ENCODE measurements around the gene CEP41. TPM values are rescaled to one million over a fixed set of nuclear protein-coding genes. Genes with fewer than 3 reads are reported as not detected.
"Not testable (repeated sequence)": the region's sequence is repeated elsewhere in the genome, so short reads cannot be mapped to it uniquely, and the experiment has no call there.

CEP41 gene
- total RNA-seq, 2 donors from 2014 or later, result 5.0 to 11.5 TPM

GRCh38 chr7:130379921-130380860 lies 60.6 kb downstream of the CEP41 start, which contains the start of gene CPA1:
Gene CPA1, plus strand, starts transcription at chr7:130380494. Its CDS starts 27 bp downstream, at chr7:130380521.
- intact Hi-C loops (cut with DNase I), result no loop called here
- DNase-seq (ENCODE audit: low spot score), result peak; percentile 67

GRCh38 chr7:130379532-130379920 lies 61.3 kb downstream of the CEP41 start:
- intact Hi-C loops (cut with DNase I), result no loop called here
- peak; percentile 77 for DNase-seq (ENCODE audit: low spot score)

- peak; percentile 56 for DNase-seq (ENCODE audit: low spot score)
- intact Hi-C loops (cut with DNase I), result no loop called here
Observed at GRCh38 chr7:130379019-130379418, 61.8 kb downstream of the CEP41 start.

- intact Hi-C loops (cut with DNase I), result no loop called here
- DNase-seq (ENCODE audit: low spot score), result peak; percentile 68
Observed at GRCh38 chr7:130377178-130377577, 63.6 kb downstream of the CEP41 start.

- intact Hi-C loops (cut with DNase I); DNase-seq (ENCODE audit: low spot score): not testable (repeated sequence)
Observed at GRCh38 chr7:130376461-130376860, 64.4 kb downstream of the CEP41 start.

- intact Hi-C loops (cut with DNase I), result no loop called here
- peak; percentile 56 for DNase-seq (ENCODE audit: low spot score)
Observed at GRCh38 chr7:130374507-130374906, 66.3 kb downstream of the CEP41 start.

- intact Hi-C loops (cut with DNase I), result no loop called here
- peak; percentile 23 for DNase-seq (ENCODE audit: low spot score)
Observed at GRCh38 chr7:130372402-130373165, 68.2 kb downstream of the CEP41 start.

GRCh38 chr7:130371046-130371445 lies 69.8 kb downstream of the CEP41 start:
- intact Hi-C loops (cut with DNase I), result no loop called here
- peak; percentile 92 for DNase-seq (ENCODE audit: low spot score)

GRCh38 chr7:130369831-130370550 lies 70.8 kb downstream of the CEP41 start:
- intact Hi-C loops (cut with DNase I), result no loop called here
- DNase-seq (ENCODE audit: low spot score), result no peak

GRCh38 chr7:130369110-130369711 lies 71.6 kb downstream of the CEP41 start:
- peak; percentile 78 for DNase-seq (ENCODE audit: low spot score)

GRCh38 chr7:130367836-130368746 lies 72.7 kb downstream of the CEP41 start:
- intact Hi-C loops (cut with DNase I), result no loop called here
- DNase-seq (ENCODE audit: low spot score), result peak; percentile 66

More at GRCh38 chr7:130369110-130369711, 71.6 kb downstream of the CEP41 start:
- intact Hi-C loops (cut with DNase I), result no loop called here

GRCh38 chr7:130367088-130367755 lies 73.6 kb downstream of the CEP41 start:
- intact Hi-C loops (cut with DNase I), result no loop called here
- peak; percentile 66 for DNase-seq (ENCODE audit: low spot score)

- DNase-seq (ENCODE audit: low spot score), result peak; percentile 38
- intact Hi-C loops (cut with DNase I), result no loop called here
Observed at GRCh38 chr7:130366564-130366963, 74.3 kb downstream of the CEP41 start.

- intact Hi-C loops (cut with DNase I), result no loop called here
- DNase-seq (ENCODE audit: low spot score), result peak; percentile 70
Observed at GRCh38 chr7:130365511-130366441, 75.0 kb downstream of the CEP41 start.

GRCh38 chr7:130365088-130365487 lies 75.7 kb downstream of the CEP41 start:
- peak; percentile 35 for DNase-seq (ENCODE audit: low spot score)
- intact Hi-C loops (cut with DNase I), result no loop called here

GRCh38 chr7:130364451-130364850 lies 76.4 kb downstream of the CEP41 start:
- intact Hi-C loops (cut with DNase I), result no loop called here
- peak; percentile 54 for DNase-seq (ENCODE audit: low spot score)
